Measurements from ENCODE around the gene RNF123.
"Not testable (repeated sequence)": the region's sequence is repeated elsewhere in the genome, so short reads cannot be mapped to it uniquely, and the experiment has no call there.

RNF123 gene

GRCh38 chr3:49683162-49683561 lies 6.2 kb upstream of the RNF123 start:
- no peak for DNase-seq

DNA sequence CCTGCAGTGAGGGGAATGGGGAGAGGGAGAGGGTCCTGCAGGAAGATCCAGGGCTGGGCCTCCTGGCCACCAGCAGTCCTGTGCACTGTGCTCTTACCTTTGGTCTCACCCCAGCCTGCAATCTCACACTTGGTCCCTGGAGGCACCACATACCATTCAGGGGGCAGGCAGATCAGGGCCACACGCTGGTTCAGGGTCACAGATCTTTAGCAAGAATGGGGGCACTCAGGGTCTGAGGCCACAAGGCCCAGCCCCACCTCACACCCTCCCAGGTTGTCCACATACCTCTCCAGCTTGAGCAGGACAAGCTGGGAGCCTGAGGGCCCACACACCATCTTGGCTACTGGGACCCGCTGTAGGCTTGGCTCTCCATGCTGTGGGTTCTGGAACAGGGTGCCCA lies 4.9 kb upstream of the RNF123 start:
- DNase-seq = not testable (repeated sequence)

DNA sequence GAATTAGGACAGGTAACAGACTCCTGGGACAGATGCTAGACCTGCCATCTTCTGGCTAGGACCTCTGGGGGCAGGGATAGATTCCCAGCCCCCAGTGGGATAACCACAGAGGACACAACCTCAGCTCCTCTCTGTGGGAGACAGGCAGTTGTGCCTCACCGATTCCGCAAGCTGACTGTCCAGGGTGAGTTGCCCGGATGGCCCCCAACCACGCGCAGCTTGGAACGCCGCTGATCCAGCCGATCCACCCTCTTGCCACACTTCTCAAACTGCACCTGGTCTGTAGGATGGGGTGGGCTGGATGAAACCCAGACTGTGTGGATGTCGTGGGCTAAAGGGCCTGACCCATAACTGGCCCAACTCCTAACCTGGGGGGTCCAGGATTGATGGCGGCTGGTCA lies 4.3 kb upstream of the RNF123 start:
- not testable (repeated sequence) for DNase-seq

GRCh38 chr3:49685846-49686245 lies 3.5 kb upstream of the RNF123 start:
- not testable (repeated sequence) for DNase-seq

DNA sequence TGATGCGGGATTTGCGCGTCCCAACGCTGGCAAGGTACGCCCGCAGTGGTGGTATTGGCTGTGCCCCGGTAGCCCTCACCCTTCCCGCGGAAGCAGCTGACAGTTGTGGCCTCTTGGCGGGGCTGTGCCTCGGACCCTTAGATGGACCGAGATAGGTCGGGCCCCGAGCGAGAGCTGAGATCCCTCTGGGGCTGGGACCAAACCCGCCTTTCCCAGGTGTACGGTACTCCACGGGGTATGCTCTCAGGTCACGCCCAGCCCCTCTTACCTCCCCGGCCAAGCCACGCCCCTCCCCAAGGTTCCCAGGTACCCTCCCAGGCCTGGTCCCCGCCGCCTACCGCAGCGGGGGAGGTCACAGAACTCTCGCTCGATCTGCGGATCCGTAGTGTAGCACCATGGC lies 3.0 kb upstream of the RNF123 start:
- not testable (repeated sequence) for DNase-seq

GRCh38 chr3:49686769-49687423 lies 2.5 kb upstream of the RNF123 start:
- DNase-seq = not testable (repeated sequence)

- not testable (repeated sequence) for DNase-seq
Observed at GRCh38 chr3:49687424-49687795, 1.9 kb upstream of the RNF123 start.

GRCh38 chr3:49688338-49689045 lies 865 bp upstream of the RNF123 start:
- not testable (repeated sequence) for DNase-seq

GRCh38 chr3:49689908-49690624 lies 709 bp downstream of the RNF123 start:
- not testable (repeated sequence) for DNase-seq

DNA sequence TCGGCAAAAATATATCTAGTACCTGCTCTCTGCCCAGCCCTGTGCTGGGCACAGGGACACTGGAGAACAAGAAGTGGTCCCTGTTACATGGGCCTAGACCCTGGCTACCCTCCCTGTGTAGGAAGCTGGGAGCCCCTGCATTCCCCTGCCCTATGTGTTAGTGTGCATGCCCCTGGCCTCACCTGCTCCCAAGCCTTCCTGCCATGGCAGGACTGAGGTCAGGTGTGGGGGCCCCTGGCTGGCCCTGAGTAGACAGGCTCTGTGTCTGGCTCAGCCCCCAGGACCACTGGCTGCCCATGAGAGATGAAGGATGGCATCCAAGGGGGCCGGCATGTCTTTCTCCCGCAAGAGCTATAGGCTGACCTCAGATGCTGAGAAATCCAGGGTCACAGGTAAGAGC lies 1.5 kb downstream of the RNF123 start:
- DNase-seq = not testable (repeated sequence)

GRCh38 chr3:49691481-49691880 lies 2.1 kb downstream of the RNF123 start:
- not testable (repeated sequence) for DNase-seq

- not testable (repeated sequence) for DNase-seq
Observed at GRCh38 chr3:49694409-49695070, 5.2 kb downstream of the RNF123 start.

DNA sequence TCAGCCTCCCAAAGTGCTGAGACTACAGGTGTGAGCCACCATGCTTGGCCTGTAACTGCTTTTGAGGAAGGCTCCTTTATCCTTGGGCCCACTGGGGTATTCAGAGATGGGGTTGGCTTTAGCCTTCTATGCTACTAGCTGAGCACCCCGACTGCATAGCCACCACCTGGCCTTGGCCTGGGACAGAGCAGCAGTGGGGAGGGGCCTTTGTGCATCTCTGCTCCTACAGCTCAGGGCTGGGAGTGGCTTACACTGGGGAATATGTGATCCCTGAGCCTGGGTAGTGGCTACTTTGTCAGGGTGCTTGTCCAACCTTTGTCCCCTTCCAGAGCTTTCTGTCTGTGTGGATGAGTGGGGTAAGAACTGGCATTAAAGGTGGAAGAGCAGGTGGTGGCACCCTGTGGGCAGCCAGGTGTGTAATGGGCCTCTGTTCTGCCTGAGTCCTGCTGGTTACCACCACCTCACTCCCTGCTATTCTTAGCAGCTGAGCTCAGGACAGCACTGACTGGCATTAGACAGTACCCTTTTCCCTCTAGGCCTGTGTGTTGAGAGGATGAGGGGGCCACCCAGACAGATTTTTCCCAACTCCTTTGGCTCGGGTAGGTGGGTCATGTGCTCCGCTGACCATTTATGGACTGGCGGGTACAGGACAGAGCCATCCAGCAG lies 6.1 kb downstream of the RNF123 start:
- DNase-seq = not testable (repeated sequence)

GRCh38 chr3:49699281-49699979 lies 10.1 kb downstream of the RNF123 start:
- no peak for DNase-seq

DNA sequence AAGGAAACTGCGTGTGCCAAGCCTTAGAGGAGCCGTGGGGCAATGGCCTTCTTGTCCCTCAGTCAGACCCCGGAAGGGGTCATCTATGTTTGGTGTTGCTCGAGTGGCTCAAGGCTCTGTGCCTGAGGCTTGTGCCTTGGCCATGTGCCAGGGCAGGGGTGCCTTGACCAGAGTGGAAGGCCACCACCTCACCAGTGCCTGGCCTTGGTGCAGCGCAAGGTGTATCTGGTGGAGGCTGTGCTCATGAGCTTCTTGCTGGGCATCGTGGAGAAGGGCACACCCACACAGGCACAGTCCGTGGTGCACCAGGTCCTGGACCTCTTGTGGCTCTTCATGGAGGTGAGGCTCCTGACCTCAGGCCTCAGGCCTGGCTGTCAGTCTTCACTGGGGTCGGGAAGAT lies 10.7 kb downstream of the RNF123 start:
- no peak for DNase-seq

GRCh38 chr3:49700453-49701128 lies 11.2 kb downstream of the RNF123 start:
- DNase-seq = no peak

DNA sequence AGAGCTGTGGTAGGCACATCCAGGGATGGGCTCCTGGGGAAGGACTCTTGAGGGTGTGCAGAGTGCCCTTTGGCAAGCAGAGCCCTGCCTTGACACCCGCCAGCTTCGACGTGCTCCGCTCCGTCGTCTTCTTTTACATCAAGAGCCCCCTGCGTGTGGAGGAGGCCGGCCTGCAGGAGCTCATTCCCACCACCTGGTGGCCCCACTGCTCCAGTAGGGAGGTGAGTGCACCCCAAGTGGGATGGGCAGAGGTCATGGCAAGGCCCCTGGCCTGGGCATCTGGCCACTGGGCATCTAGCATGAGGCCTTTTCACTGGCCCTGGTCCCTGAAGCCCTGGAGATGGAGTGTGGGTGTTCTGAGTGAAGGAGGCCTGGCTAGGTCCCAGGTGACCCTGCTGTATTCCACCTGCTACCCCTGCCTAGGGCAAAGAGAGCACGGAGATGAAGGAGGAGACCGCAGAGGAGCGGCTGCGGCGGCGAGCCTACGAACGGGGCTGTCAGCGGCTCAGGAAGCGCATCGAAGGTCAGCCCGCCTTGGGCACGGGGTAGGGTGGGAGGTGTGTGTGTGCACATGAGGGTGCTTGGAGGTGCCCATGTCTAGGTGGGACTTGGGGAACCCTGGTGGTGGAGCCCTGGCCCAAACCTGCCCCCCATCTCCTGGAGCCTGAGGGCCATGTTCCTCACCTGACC lies 12.2 kb downstream of the RNF123 start:
- DNase-seq = no peak

GRCh38 chr3:49702672-49703071 lies 13.3 kb downstream of the RNF123 start:
- DNase-seq = no peak

DNA sequence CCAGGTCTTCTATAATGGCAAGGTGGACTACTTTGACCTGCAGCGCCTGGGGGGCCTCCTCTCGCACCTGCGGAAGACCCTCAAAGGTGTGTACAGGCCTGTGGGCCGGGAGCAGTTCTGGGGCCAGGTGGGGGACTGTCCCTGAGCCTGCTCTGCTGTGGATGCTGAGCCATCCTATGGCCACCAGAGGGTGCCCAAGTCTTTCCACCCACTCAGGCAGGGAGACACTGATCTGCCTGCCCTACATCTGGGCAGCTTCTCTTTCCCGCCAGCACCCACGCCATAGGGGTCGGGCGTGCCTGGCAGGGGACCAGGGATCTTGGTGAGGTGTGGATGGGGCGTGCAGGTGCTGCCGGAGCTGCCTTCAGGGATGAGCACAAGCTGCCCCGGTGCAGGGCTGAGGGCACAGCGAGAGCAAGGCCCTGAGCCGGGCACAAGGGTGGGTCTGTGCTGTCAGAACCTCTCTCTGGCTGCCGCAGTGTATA lies 14.1 kb downstream of the RNF123 start:
- peak; percentile 64 for DNase-seq

DNA sequence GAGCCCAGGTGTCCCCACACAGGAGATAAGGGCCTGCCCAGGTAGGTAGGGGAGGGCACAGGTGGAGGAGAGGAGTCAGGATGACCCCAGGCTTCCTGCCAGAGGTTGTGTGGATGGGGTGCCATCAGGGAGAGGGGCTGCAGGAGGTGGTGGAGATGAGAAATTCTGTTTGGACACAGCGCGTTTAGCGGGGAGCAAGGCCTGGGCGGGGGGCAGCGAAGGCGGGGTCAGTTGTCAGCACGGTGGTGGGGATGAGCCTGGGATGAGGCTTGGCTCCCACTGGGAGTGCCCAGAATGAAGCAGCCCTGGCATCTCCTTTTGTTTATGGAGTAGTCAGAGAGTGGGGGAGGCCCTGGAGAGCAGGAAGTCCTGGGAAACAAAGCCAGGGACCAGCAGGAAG lies 14.6 kb downstream of the RNF123 start:
- no peak for DNase-seq

DNA sequence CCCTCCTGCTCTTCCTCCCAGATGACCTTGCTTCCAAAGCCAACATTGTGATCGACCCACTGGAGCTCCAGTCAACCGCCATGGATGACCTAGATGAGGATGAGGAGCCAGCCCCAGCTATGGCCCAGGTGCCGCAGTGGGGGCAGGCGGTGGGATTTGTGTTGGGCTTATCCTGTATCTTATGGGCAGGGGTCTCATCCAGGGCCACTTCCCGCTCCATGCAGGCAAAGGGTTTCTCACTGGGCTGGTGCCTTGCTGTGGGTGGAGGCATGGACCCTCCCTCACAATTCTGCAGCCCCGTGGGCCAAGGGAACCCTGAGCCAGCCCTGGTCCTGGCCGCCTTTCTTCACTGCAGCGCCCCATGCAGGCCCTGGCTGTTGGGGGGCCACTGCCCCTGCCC lies 15.3 kb downstream of the RNF123 start:
- no peak for DNase-seq

Data from GDM1 (cell line).